Measurements from ENCODE around the gene SBK3. TPM values are rescaled to one million over a fixed set of nuclear protein-coding genes. Genes with fewer than 3 reads are reported as not detected.

The SBK3 gene
- total RNA-seq, 2 donors from 2014 or later, result 0.48 to 1.4 TPM

GRCh38 chr19:55493052-55493644 is 52.2 kb downstream of the SBK3 start:
- peaks cover 4% of the 10 kb centered on the region for H3K4me1 ChIP-seq (ENCODE audit: control insufficient read depth, insufficient read depth, low read length)
- Mint-ChIP-seq H3K36me3 (ENCODE audit: low read depth) (no peaks in the 10 kb centered on the region), H3K4me1 (peaks cover 2% of the 10 kb centered on the region), H3K27me3 (ENCODE audit: insufficient read depth) (peaks cover 12% of the 10 kb centered on the region), H3K4me3 (no peak overlapping the region), H3K9me3 (no peaks in the 10 kb centered on the region), H3K27ac (no peak overlapping the region)
- H3K9ac ChIP-seq (ENCODE audit: extremely low read depth, low read length, poor library complexity, severe bottlenecking), result no peak overlapping the region
- H3K27ac ChIP-seq (ENCODE audit: low read depth, low read length), result no peak overlapping the region
- no peaks in the 10 kb centered on the region for H3K9me3 ChIP-seq (ENCODE audit: control insufficient read depth, low read length)
- H3K4me3 ChIP-seq (ENCODE audit: low read length), result no peak overlapping the region
- DNase-seq, result no peak
- H3K27me3 ChIP-seq (ENCODE audit: control insufficient read depth, insufficient read depth, low read length, poor library complexity, severe bottlenecking), result no peaks in the 10 kb centered on the region
- 80 to 90% methylated on average over 6 to 18 of the region's 18 CpGs for WGBS, 2 experiments (ENCODE audit: insufficient coverage in 1 of 2, insufficient read length in 1 of 2)
- no peak for TF ChIP-seq CTCF (conservative IDR thresholded peaks at IDR 0.05)
- H3K36me3 ChIP-seq (ENCODE audit: control insufficient read depth, insufficient read depth, low read length), result no peaks in the 10 kb centered on the region

DNA sequence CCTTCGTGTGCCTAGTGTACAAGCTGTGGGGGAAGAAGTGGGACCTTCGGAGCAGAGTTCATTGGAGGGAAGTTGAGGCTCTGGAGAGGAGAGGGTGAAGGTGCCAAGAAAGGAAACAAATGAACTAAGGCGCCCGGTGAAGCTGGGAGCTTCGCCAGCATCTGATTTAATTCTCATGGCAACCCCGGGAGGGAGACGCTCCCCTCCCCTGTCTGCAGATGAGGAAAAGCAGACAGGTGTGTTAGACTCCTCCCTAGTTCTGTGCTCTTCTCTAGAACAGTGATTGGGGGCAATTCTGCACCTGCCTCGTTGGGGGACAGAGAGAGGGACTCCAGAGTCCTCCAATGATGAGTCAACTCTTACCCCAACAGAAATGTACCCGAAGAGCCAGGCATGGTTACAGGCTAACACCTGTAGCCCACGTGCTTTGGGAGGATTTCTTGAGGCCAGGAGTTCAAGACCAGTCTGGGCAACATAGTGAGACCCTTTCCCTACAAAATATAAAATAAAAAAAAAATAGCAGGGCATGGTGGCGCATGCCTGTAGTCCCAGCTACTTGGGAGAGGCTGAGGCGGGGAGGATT is 52.9 kb downstream of the SBK3 start:
- H3K4me1 ChIP-seq (ENCODE audit: control insufficient read depth, insufficient read depth, low read length), result peaks cover 6% of the 10 kb centered on the region
- no peak overlapping the region for H3K27ac ChIP-seq (ENCODE audit: low read depth, low read length)
- Mint-ChIP-seq H3K27me3 (ENCODE audit: insufficient read depth) (peaks cover 8% of the 10 kb centered on the region), H3K36me3 (ENCODE audit: low read depth) (no peaks in the 10 kb centered on the region), H3K27ac (no peak overlapping the region), H3K4me1 (peaks cover 4% of the 10 kb centered on the region), H3K9me3 (no peaks in the 10 kb centered on the region), H3K4me3 (no peak overlapping the region)
- TF ChIP-seq CTCF (conservative IDR thresholded peaks at IDR 0.05), result no peak
- DNase-seq, result no peak
- H3K9ac ChIP-seq (ENCODE audit: extremely low read depth, low read length, poor library complexity, severe bottlenecking), result no peak overlapping the region
- H3K4me3 ChIP-seq (ENCODE audit: low read length), result no peak overlapping the region
- H3K27me3 ChIP-seq (ENCODE audit: control insufficient read depth, insufficient read depth, low read length, poor library complexity, severe bottlenecking), result no peaks in the 10 kb centered on the region
- 77 to 86% methylated on average over 9 to 12 of the region's 12 CpGs for WGBS, 2 experiments (ENCODE audit: insufficient coverage in 1 of 2, insufficient read length in 1 of 2)
- H3K36me3 ChIP-seq (ENCODE audit: control insufficient read depth, insufficient read depth, low read length), result no peaks in the 10 kb centered on the region
- no peaks in the 10 kb centered on the region for H3K9me3 ChIP-seq (ENCODE audit: control insufficient read depth, low read length)

DNA sequence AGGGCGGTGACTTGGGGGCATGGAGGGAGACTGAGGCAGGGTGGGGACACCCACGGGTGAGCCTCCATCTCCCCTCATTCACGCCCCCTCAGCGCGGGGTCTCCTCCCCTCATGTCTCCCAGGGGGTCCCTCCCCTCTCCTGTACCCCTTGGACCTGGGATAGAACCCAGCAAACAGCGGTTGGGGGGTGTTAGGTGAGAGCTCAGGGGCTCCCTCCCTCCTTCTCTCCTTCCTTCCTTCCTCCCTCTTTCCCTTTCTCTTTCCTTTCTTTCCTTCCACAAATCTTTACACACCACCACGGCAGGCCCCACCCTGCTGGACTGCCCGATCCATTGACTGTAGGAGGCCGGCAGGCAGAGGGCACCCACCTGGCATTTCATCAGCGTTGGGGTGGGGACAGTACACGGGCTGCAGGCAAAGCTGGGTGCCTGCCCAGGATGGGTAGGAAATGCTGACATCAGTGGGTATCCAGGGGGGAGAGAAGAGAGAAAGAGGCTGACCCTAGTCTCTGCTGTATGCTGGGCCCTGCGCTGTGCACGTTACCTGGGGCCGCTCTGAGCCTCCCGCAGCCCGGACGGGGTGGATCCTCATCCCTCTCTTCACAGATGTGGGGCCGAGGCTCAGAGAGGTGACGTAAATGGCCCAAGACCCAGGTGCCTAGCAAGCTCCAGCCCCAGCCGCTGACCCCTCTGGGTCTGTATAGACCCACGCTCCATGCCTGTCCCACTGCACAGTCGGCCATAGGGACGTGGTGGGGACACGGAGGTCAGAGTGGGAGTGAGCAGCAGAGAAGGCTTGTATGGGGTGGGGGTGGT is 53.6 kb downstream of the SBK3 start:
- 85 to 89% methylated on average over 9 to 22 of the region's 24 CpGs for WGBS, 2 experiments (ENCODE audit: insufficient coverage in 1 of 2, insufficient read length in 1 of 2)
- H3K9ac ChIP-seq (ENCODE audit: extremely low read depth, low read length, poor library complexity, severe bottlenecking), result no peak overlapping the region
- H3K4me1 Mint-ChIP-seq, result peaks cover 11% of the 10 kb centered on the region
- no peaks in the 10 kb centered on the region for H3K36me3 ChIP-seq (ENCODE audit: control insufficient read depth, insufficient read depth, low read length)
- H3K27me3 Mint-ChIP-seq (ENCODE audit: insufficient read depth), result peaks cover 7% of the 10 kb centered on the region
- H3K4me1 ChIP-seq (ENCODE audit: control insufficient read depth, insufficient read depth, low read length), result peaks cover 13% of the 10 kb centered on the region
- no peak overlapping the region for H3K27ac ChIP-seq (ENCODE audit: low read depth, low read length)
- no peaks in the 10 kb centered on the region for H3K27me3 ChIP-seq (ENCODE audit: control insufficient read depth, insufficient read depth, low read length, poor library complexity, severe bottlenecking)
- H3K9me3 Mint-ChIP-seq, result no peaks in the 10 kb centered on the region
- no peak overlapping the region for H3K4me3 Mint-ChIP-seq
- no peak for TF ChIP-seq CTCF (conservative IDR thresholded peaks at IDR 0.05)
- H3K36me3 Mint-ChIP-seq (ENCODE audit: low read depth), result no peaks in the 10 kb centered on the region
- DNase-seq, result no peak
- no peak overlapping the region for H3K4me3 ChIP-seq (ENCODE audit: low read length)
- no peak overlapping the region for H3K27ac Mint-ChIP-seq
- H3K9me3 ChIP-seq (ENCODE audit: control insufficient read depth, low read length), result no peaks in the 10 kb centered on the region

Other genes with a start within 250 kb of the SBK3 start
- gene TMEM150B, start 220.2 kb downstream of the SBK3 start, total RNA-seq, result under 1 TPM; 0.73 to 0.95 TPM
- gene KMT5C, start 205.7 kb downstream of the SBK3 start, total RNA-seq, result 10 to 100 TPM; 73.1 to 80.6 TPM
- gene COX6B2, start 190.8 kb downstream of the SBK3 start, total RNA-seq, result under 1 TPM; 0.75 to 0.84 TPM
- gene GARIN5B, start 182.3 kb downstream of the SBK3 start, total RNA-seq, result under 1 TPM; 0.09 to 0.11 TPM
- 1 to 10 TPM in 1 of 2 donors, under 1 TPM in 1; 0.91 to 1.7 TPM for gene IL11, start 175.1 kb downstream of the SBK3 start, total RNA-seq
- 1 to 10 TPM in 1 of 2 donors, not detected in 1; 1.2 TPM for gene TMEM190, start 168.7 kb downstream of the SBK3 start, total RNA-seq
- gene TMEM238, start 161.3 kb downstream of the SBK3 start, total RNA-seq, result 1 to 10 TPM; 3.9 to 4.4 TPM
- gene RPL28, start 159.6 kb downstream of the SBK3 start, total RNA-seq, result 1,000 to 10,000 TPM; 1,672 to 1,902 TPM
- gene UBE2S, start 137.8 kb downstream of the SBK3 start, total RNA-seq, result 100 to 1,000 TPM; 202 to 246 TPM
- not detected for gene SHISA7, start 102.2 kb downstream of the SBK3 start, total RNA-seq
- 10 to 100 TPM; 35.9 to 39.2 TPM for gene ISOC2, start 83.9 kb downstream of the SBK3 start, total RNA-seq
- gene C19orf85, start 80.8 kb downstream of the SBK3 start, total RNA-seq, result 1 to 10 TPM in 1 of 2 donors, under 1 TPM in 1; 0.62 to 2.3 TPM
- 10 to 100 TPM in 1 of 2 donors, 1 to 10 TPM in 1; 9.9 to 12.6 TPM for gene ZNF628, start 68.9 kb downstream of the SBK3 start, total RNA-seq
- 10 to 100 TPM; 51.3 to 67.1 TPM for gene NAT14, start 60.4 kb downstream of the SBK3 start, total RNA-seq
- 1 to 10 TPM; 1.4 to 2.4 TPM for gene SSC5D, start 57.1 kb downstream of the SBK3 start, total RNA-seq
- 1 to 10 TPM; 3.3 to 6.6 TPM for gene SBK2, start 8.4 kb downstream of the SBK3 start, total RNA-seq
- 10 to 100 TPM; 27.5 to 30.7 TPM for gene ZNF579, start 35.3 kb upstream of the SBK3 start, total RNA-seq
- gene FIZ1, start 54.0 kb upstream of the SBK3 start, total RNA-seq, result 10 to 100 TPM; 19.7 to 21.1 TPM
- 1 to 10 TPM; 5.0 to 5.8 TPM for gene ZNF524, start 54.7 kb upstream of the SBK3 start, total RNA-seq
- 10 to 100 TPM; 14.5 to 14.9 TPM for gene ZNF865, start 60.1 kb upstream of the SBK3 start, total RNA-seq
- 10 to 100 TPM in 1 of 2 donors, 1 to 10 TPM in 1; 7.2 to 10.7 TPM for gene ZNF784, start 79.0 kb upstream of the SBK3 start, total RNA-seq
- gene ZNF580, start 95.5 kb upstream of the SBK3 start, total RNA-seq, result 10 to 100 TPM; 27.3 to 38.6 TPM
- gene ZNF581, start 98.1 kb upstream of the SBK3 start, total RNA-seq, result 10 to 100 TPM; 47.2 to 48.7 TPM
- 10 to 100 TPM; 18.0 to 24.9 TPM for gene CCDC106, start 102.7 kb upstream of the SBK3 start, total RNA-seq
- gene U2AF2, start 109.5 kb upstream of the SBK3 start, total RNA-seq, result 100 to 1,000 TPM; 264 to 293 TPM
- gene EPN1, start 129.7 kb upstream of the SBK3 start, total RNA-seq, result 100 to 1,000 TPM; 148 to 149 TPM
- not detected for gene NLRP9, start 192.9 kb upstream of the SBK3 start, total RNA-seq
- not detected for gene RFPL4A, start 213.6 kb upstream of the SBK3 start, total RNA-seq
- not detected for gene RFPL4AL1, start 223.6 kb upstream of the SBK3 start, total RNA-seq